ENCODE data around the gene AUTS2.
A peak's percentile ranks its signal among the peaks of the same experiment; 100 is the strongest.

The AUTS2 gene

GRCh38 chr7:69775231-69775771, 177.0 kb downstream of the AUTS2 start:
- ChIA-PET POLR2A (interaction anchor here (0.6 kb wide), 1 partner anchor 366 kb away, joined by 5 read pairs; no protein-coding TSS in a partner anchor), CTCF (interaction anchor here (0.9 to 1.1 kb wide), 4 partner anchors 25 to 258 kb away, joined by 3 to 4 read pairs (median 3); no protein-coding TSS in a partner anchor)
- Histone ChIP-seq H3K36me3 (ENCODE audit: control insufficient read depth in 2 of 2, insufficient read depth in 1 of 2, low read length in 2 of 2) (no peaks in the 10 kb centered on the region), H3K27ac (ENCODE audit: extremely low read depth, low read depth, low read length) (peak overlapping the region; percentile 67), H3K9me3 (ENCODE audit: control insufficient read depth, insufficient read depth, low read depth, low read length) (no peaks in the 10 kb centered on the region), H3K4me3 (ENCODE audit: low read depth, low read length) (no peak overlapping the region), H3K4me1 (ENCODE audit: control insufficient read depth, insufficient read depth, low read length) (peaks cover 54% of the 10 kb centered on the region)
- TF ChIP-seq ZNF280D (tag by site-specific recombination; IDR thresholded peaks at IDR 0.05) = no peak
- TF ChIP-seq ZNF549 (tag by site-specific recombination; IDR thresholded peaks at IDR 0.05) = no peak
- no peak for TF ChIP-seq ZNF292 (tag by site-specific recombination; IDR thresholded peaks at IDR 0.05; ENCODE audit: borderline replicate concordance, low read depth)
- peak; percentile 88 for TF ChIP-seq SP7 (tag by site-specific recombination; IDR thresholded peaks at IDR 0.05)
- no peak for TF ChIP-seq ZBTB21 (tag by site-specific recombination; IDR thresholded peaks at IDR 0.05)
- TF ChIP-seq ZNF654 (tag by site-specific recombination; IDR thresholded peaks at IDR 0.05; ENCODE audit: low read depth) = no peak
- peak; percentile 87 for TF ChIP-seq ZNF600 (tag by site-specific recombination; IDR thresholded peaks at IDR 0.05)
- no peak for TF ChIP-seq ZNF768 (tag by site-specific recombination; IDR thresholded peaks at IDR 0.05)
- TF ChIP-seq ZNF629 (tag by site-specific recombination; IDR thresholded peaks at IDR 0.05) = peak; percentile 56
- TF ChIP-seq ZBTB20 (tag by site-specific recombination; IDR thresholded peaks at IDR 0.05) = peak; percentile 31; the same call in 1 of the 2 replicates
- no peak for TF ChIP-seq ZNF560 (tag by site-specific recombination; IDR thresholded peaks at IDR 0.05; ENCODE audit: borderline replicate concordance)
- TF ChIP-seq ZNF692 (tag by site-specific recombination; IDR thresholded peaks at IDR 0.05) = no peak
- no peak for TF ChIP-seq ELK4 (IDR thresholded peaks at IDR 0.05; ENCODE audit: borderline replicate concordance, low read depth, low read length)
- TF ChIP-seq ZNF341 (tag by site-specific recombination; IDR thresholded peaks at IDR 0.05; ENCODE audit: low read depth) = no peak
- TF ChIP-seq ZFP41 (tag by site-specific recombination; IDR thresholded peaks at IDR 0.05; ENCODE audit: borderline replicate concordance) = no peak
- no peak for TF ChIP-seq ZNF548 (tag by site-specific recombination; IDR thresholded peaks at IDR 0.05)
- peak; percentile 69; the same call in 1 of the 2 replicates for TF ChIP-seq KLF8 (tag by site-specific recombination; IDR thresholded peaks at IDR 0.05)
- no peak for TF ChIP-seq ZBTB8A (tag by site-specific recombination; IDR thresholded peaks at IDR 0.05)
- no peak for TF ChIP-seq ZBTB7A (tag by site-specific recombination; IDR thresholded peaks at IDR 0.05; ENCODE audit: low read depth)
- TF ChIP-seq BCL11A (tag by site-specific recombination; IDR thresholded peaks at IDR 0.05; ENCODE audit: low read depth) = no peak
- TF ChIP-seq ZNF404 (tag by site-specific recombination; IDR thresholded peaks at IDR 0.05) = no peak
- no peak for TF ChIP-seq SCRT2 (tag by site-specific recombination; IDR thresholded peaks at IDR 0.05)
- no peak for TF ChIP-seq PBX3 (CRISPR knock-in tag; IDR thresholded peaks at IDR 0.05)
- no peak for TF ChIP-seq ZNF2 (tag by site-specific recombination; IDR thresholded peaks at IDR 0.05)
- TF ChIP-seq GLI4 (tag by site-specific recombination; IDR thresholded peaks at IDR 0.05) = no peak
- TF ChIP-seq ZNF366 (tag by site-specific recombination; conservative IDR thresholded peaks at IDR 0.05) = peak; percentile 71
- TF ChIP-seq ZNF10 (tag by site-specific recombination; IDR thresholded peaks at IDR 0.05) = 0 out of 2 replicates have a peak, but pooled peaks have one; percentile 37
- 0 out of 2 replicates have a peak, but pooled peaks have one; percentile 52 for TF ChIP-seq ZXDB (tag by site-specific recombination; IDR thresholded peaks at IDR 0.05)
- no peak for TF ChIP-seq ZNF571 (tag by site-specific recombination; IDR thresholded peaks at IDR 0.05)
- TF ChIP-seq ZEB2 (tag by site-specific recombination; IDR thresholded peaks at IDR 0.05) = peak; percentile 46; the same call in 1 of the 2 replicates
- no peak for TF ChIP-seq PRDM1 (tag by site-specific recombination; IDR thresholded peaks at IDR 0.05)
- no peak for TF ChIP-seq ZNF23 (tag by site-specific recombination; IDR thresholded peaks at IDR 0.05; ENCODE audit: borderline replicate concordance)
- no peak for TF ChIP-seq ZSCAN30 (tag by site-specific recombination; IDR thresholded peaks at IDR 0.05)
- peak; percentile 33; the same call in 1 of the 2 replicates for TF ChIP-seq KLF7 (tag by site-specific recombination; IDR thresholded peaks at IDR 0.05; ENCODE audit: borderline replicate concordance)
